Uterus (tissue), 4 donors: ENCODE data around the gene CISH. TPM values are rescaled to one million over a fixed set of nuclear protein-coding genes. Genes with fewer than 3 reads are reported as not detected.

Experiments
- DNase-seq, 2 donors: peaks; one replicate each; pipeline ENCODE4 v3.0.0-alpha.2; 2019 to 2020
- H3K27ac ChIP-seq, 2 donors: fragments of 200-600 bp; sonication (generic); 1 replicate in 1 of 2; 2 replicates in 1 of 2; pipeline ENCODE4 v1.5.1; 2016 to 2018
- H3K27me3 ChIP-seq, 2 donors: fragments of 200-600 bp; sonication (generic); one replicate each; pipeline ENCODE4 v1.5.1; 2018 to 2019; ENCODE audit warnings: control low read depth in 1 of 2
- H3K36me3 ChIP-seq, 2 donors: fragments of 200-600 bp; sonication (generic); one replicate each; pipeline ENCODE4 v1.5.1; 2019; ENCODE audit warnings: control low read depth in 1 of 2
- H3K4me1 ChIP-seq, 2 donors: fragments of 200-600 bp; sonication (generic); one replicate each; pipeline ENCODE4 v1.5.1; 2018 to 2019; ENCODE audit warnings: control low read depth in 1 of 2
- H3K4me3 ChIP-seq, 2 donors: fragments of 200-600 bp; sonication (generic); 1 replicate in 1 of 2; 2 replicates in 1 of 2; pipeline ENCODE4 v1.5.1; 2018 to 2019; ENCODE audit warnings: mild to moderate bottlenecking in 1 of 2
- H3K9me3 ChIP-seq, 2 donors: fragments of 200-600 bp; sonication (generic); one replicate each; pipeline ENCODE4 v1.5.1; 2019; ENCODE audit warnings: control low read depth in 1 of 2
- CTCF ChIP-seq, 4 experiments: fragments of 200-600 bp in 2 of 4; fragments of 450-650 bp in 2 of 4; sonication (generic) in 2 of 4; IDR thresholded peaks; one replicate each; pipeline ENCODE4 v1.5.1; 2016 to 2019; ENCODE audit warnings: antibody characterized with exemption in 4 of 4, mild to moderate bottlenecking in 2 of 4, moderate library complexity in 1 of 4
- POLR2A ChIP-seq, 2 donors: fragments of 450-650 bp; IDR thresholded peaks; one replicate each; pipeline ENCODE4 v1.6.1; 2016; ENCODE audit warnings: antibody characterized with exemption in 2 of 2, mild to moderate bottlenecking in 1 of 2, moderate library complexity in 1 of 2
- intact Hi-C: fragments of 100-400 bp; cut with DNase I; formaldehyde crosslinking; loops from one replicate; pipeline ENCODE4 v1.15.1; 2023; ENCODE audit warnings: low total_unique reads
- total RNA-seq, 4 donors: library from RNA; depleted of rRNA in 3 of 4; stranded (reverse); fragments of >200 nt in 3 of 4; gene quantifications; one replicate each; pipeline versions ENCODE4 v1.1.0 to v1.2.4, GENCODE V29; 2014 to 2023
- donor health status: DM: yes; HTN: yes; CAD: no.

CISH gene
- total RNA-seq, 4 donors from 2014 or later: 2.1 to 12.3 (median 5.6) TPM; not detected in 1

- TF ChIP-seq CTCF (IDR thresholded peaks at IDR 0.05) (no peak), POLR2A (IDR thresholded peaks at IDR 0.05) (no peak)
- intact Hi-C loops: no loop called here
- Histone ChIP-seq H3K27me3 (no peaks in the 10 kb centered on the region), H3K36me3 (no peaks in the 10 kb centered on the region), H3K9me3 (no peaks in the 10 kb centered on the region), H3K27ac (peak overlapping the region; percentile 94 to 96), H3K4me1 (peaks cover 27 to 30% of the 10 kb centered on the region in 2 donors), H3K4me3 (no peak overlapping the region)
- DNase-seq: no peak
These were observed 11.9 kb downstream of the CISH start for GRCh38 chr3:50599716-50600118.

- intact Hi-C loops: no loop called here
- Histone ChIP-seq H3K27me3 (no peaks in the 10 kb centered on the region), H3K4me1 (peaks cover 22 to 25% of the 10 kb centered on the region in 2 donors), H3K36me3 (no peaks in the 10 kb centered on the region), H3K9me3 (no peaks in the 10 kb centered on the region), H3K4me3 (no peak overlapping the region), H3K27ac (peak overlapping the region; percentile 94 to 96)
- DNase-seq: no peak
- TF ChIP-seq CTCF (IDR thresholded peaks at IDR 0.05) (no peak), POLR2A (IDR thresholded peaks at IDR 0.05) (no peak)
These were observed 12.4 kb downstream of the CISH start for GRCh38 chr3:50599115-50599715.

- no peak overlapping the region for H3K4me3 ChIP-seq
These were observed 17.3 kb downstream of the CISH start for GRCh38 chr3:50594253-50594785.

GRCh38 chr3:50592568-50592967 is 19.0 kb downstream of the CISH start:
- no peak for DNase-seq
- H3K27ac ChIP-seq: no peak overlapping the region
- TF ChIP-seq POLR2A (IDR thresholded peaks at IDR 0.05): no peak
- TF ChIP-seq CTCF (IDR thresholded peaks at IDR 0.05): no peak
- no peaks in the 10 kb centered on the region for H3K36me3 ChIP-seq
- no peaks in the 10 kb centered on the region for H3K9me3 ChIP-seq
- no peaks in the 10 kb centered on the region for H3K27me3 ChIP-seq
- H3K4me3 ChIP-seq: no peak overlapping the region
- intact Hi-C loops: no loop called here
- no peaks in the 10 kb centered on the region for H3K4me1 ChIP-seq

More at GRCh38 chr3:50594253-50594785, 17.3 kb downstream of the CISH start:
- intact Hi-C loops: no loop called here
- Histone ChIP-seq H3K27ac (no peak overlapping the region), H3K36me3 (no peaks in the 10 kb centered on the region), H3K27me3 (no peaks in the 10 kb centered on the region), H3K9me3 (no peaks in the 10 kb centered on the region), H3K4me1 (no peaks in the 10 kb centered on the region)
- DNase-seq: no peak
- TF ChIP-seq CTCF (IDR thresholded peaks at IDR 0.05): no peak

- H3K27me3 ChIP-seq: no peaks in the 10 kb centered on the region
- H3K27ac ChIP-seq: no peak overlapping the region
- H3K4me1 ChIP-seq: no peaks in the 10 kb centered on the region
- no peak overlapping the region for H3K4me3 ChIP-seq
- DNase-seq: no peak
- no peaks in the 10 kb centered on the region for H3K36me3 ChIP-seq
- intact Hi-C loops: no loop called here
- TF ChIP-seq CTCF (IDR thresholded peaks at IDR 0.05) (no peak), POLR2A (IDR thresholded peaks at IDR 0.05) (no peak)
- H3K9me3 ChIP-seq: no peaks in the 10 kb centered on the region
These were observed 20.3 kb downstream of the CISH start for GRCh38 chr3:50591196-50591741.
